ENCODE measurements around the gene ADISSP.
A peak's percentile ranks its signal among the peaks of the same experiment; 100 is the strongest.

Gene ADISSP

DNA sequence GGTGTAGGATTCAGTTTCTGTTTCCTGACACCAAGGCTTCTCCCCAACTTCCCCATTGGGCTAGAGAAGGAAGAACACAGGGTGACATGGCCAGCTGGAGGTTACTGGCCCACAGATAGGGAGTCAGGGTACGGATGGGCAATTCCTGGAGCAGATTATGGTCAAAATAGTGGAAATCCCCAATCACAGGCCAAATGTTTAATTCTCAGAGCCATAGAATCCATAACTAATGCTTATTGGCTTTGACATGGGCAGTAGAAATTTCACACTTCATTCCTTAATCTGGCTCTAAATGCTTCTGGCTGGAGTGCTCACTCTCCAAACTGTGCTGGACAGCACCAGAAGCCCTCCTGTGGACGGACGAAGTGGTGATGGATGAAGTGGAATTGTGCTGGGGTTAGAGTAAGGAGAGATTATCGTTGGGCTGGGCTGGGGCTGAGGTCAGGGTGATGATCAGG, 56.0 kb downstream of the ADISSP start:
- no peak for DNase-seq

DNA sequence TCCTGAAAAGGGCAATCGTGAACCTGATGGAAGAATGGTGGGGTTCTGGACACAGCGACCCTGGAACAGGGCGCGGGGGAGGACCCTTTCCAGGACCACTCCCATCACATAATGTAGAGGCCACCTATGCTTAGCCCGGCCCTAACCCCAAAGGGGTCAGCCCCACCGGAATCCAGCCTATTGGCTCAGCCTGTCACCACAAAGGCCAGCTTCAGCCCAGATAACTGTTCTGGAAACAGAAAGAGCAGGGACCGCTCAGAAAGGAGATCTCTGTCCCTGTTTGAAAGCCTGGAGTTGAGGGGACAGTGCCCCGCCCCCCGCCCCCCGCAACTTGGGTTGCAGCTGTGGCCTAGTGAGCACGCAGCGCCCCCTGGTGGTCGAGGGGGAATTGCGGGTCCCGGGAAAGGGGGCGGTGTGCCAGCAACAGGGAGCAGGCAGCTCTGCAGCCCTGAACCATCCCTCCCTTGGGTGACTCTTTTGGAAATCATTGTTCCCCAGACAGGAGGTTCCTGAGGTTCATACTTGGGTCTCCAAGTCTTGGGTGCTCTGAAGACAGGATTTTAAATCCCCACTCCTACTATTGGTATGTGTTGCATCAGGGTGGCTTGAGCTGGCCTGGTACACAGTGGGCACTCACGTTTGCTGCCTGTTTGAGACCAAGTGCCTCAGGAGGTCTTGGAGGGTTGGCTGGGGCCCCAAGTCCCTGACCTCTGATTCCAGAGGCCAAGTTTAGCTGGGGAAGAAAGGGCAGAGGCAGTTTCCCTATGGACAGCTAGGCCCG, 56.7 kb downstream of the ADISSP start:
- peak; percentile 83 for DNase-seq

DNA sequence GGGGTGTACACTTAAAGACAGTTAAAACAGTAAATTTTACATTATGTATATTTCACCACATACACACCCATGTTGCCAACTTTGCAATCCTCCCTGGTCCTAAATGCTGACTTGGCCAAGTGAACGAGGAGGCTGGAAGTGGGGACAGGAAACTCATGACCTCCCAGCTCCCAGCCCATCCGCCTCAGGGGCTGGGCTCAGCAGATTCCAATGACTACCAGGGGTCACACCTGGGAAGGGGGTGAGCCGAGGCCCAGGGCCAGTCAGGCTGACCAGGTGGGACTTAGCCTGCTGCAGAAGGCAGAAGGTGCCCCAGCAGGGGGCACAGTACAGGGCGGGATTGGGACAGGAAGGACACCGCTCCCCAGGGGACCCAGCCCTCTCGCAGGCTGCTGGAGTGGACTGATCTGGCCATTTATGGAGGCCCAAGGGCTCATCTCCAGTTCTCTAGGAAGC, 57.5 kb downstream of the ADISSP start:
- no peak for DNase-seq

GRCh38 chr20:3707508-3707899, 60.0 kb downstream of the ADISSP start:
- no peak for DNase-seq

DNA sequence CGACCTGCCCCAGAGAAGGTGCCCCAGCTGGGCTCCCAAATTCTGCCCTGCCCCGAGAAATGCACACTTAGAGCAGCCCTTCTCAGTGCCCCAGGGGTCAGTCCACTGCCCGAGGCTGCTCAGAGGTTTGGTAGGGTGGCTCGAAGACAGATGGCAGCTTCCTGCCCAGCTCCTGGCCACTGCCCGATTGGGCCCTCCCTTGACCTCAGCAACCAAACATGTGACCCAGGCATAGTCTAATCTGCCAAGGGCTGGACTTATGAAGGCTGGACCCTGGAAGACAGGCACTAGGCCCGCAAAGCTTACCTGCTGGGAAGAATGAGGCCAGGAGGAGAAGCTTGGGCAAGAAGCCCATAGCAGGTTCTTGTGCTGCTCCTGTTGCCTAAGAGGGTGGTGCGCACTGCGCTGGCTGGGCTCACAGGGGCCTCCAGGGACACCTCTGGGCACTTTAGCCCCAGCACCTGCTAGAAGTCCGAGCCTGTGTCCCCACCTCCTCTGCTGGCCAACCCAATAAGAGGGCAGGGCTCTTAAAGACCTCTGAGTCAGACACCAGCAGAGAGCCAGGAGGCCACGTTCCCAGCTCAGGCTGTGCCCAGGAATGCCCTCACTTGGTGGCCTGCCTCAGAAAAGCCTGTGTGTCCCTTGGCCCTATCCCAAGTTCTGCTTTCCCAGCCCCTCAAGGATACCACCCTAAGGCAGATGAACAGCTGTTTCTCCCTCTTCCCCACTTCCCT, 60.6 kb downstream of the ADISSP start:
- DNase-seq, result no peak

DNA sequence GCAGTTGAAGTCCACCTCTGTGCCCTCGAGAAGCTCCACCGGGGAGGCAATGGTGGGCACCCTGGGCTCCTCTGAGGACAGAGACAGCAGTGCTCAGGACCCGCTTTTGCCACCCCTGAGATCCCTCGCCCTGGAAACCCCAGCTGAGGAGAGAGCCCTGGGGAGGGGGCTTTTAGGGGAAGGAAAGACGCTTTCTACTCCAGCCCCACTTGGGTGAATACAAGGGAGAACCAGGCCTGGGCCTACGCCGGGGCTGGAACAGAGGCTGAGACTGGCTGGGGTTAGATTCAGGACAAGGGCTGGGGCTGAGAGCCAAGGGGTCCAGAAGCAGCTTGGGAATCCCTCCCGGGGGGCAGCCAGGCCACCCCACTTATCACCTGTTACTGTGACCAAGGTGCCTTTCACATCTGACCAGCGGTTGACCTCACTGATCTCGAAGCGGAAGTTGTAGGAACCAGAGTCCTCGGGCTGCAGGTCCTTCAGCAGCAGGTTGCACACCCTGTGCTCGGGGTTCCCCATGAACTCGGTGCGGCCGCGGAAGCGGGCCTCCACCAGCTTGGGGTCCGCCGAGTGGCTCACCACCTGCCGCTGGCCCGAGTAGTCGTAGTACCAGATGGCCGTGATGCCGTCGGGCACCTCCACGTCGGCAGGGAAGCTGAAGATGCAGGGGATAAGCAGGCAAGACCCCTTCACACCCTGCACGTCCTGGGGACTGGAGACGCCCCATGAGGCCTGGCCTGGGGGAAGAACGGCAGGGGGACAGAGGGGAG, 61.4 kb downstream of the ADISSP start:
- no peak for DNase-seq

DNA sequence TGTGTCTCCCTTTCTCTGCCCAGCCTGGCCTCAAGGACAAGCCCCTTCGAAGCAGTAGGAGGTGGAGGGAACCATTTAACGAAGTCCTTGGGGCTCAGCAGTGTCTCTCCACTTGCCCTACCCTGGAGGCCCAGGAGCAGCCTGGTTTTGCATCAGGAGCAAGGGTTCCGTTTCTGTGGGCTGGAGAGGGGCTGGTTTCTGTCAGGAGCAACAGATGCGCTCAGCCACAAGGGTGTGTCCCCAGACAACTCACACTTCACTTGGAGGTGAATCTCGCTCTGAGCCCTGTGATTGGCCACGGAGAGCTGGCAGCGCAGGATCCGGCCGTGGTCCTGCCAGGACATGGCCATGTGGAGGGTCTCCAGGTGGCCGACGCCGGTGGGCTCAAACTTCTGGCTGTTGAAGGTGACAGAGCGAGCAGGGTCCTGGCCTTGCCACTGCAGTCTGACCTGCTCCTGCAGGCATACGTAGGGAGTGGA, 62.0 kb downstream of the ADISSP start:
- no peak for DNase-seq

DNA sequence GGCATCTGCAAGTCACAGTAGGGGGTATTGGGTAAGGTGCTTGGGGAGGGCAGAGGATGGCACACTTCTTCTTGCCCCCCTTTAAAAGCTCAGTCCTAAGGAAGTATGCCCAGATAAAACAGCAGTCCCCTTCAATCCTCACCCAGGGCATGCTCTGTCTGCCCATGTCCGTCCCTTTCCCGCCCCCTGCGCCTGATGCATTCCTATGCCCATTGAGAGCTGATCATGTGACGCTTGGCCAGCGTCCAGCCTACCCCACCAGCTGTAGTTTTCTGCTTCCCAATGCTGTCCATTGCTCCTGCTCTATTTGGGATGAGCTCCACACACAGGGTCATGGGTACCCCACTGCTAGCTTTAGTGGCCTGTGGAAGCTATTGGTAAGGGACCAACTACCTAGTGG, 63.5 kb downstream of the ADISSP start:
- peak; percentile 74 for DNase-seq

Measured in right hindlimb (tissue), 1 donor.